Body of pancreas (tissue), 4 donors: ENCODE measurements around the gene LUC7L.

Experiments
- POLR2A ChIP-seq, 3 donors: fragments of 450-650 bp; IDR thresholded peaks; one replicate each; pipeline ENCODE4 v1.6.1; 2016; ENCODE audit warnings: antibody characterized with exemption in 3 of 3, mild to moderate bottlenecking in 2 of 3
- TF ChIP-seq, protein P1 (sequence below), 7 experiments: fragments of 450-650 bp in 4 of 7; fragments of 200-600 bp in 3 of 7; sonication (generic) in 3 of 7; IDR thresholded peaks; one replicate each; pipeline ENCODE4 v1.5.1; 2016 to 2019; ENCODE audit warnings: antibody characterized with exemption in 7 of 7

GRCh38 chr16:242281-242680 is 13.0 kb upstream of the LUC7L start:
- TF ChIP-seq, protein P1, sequence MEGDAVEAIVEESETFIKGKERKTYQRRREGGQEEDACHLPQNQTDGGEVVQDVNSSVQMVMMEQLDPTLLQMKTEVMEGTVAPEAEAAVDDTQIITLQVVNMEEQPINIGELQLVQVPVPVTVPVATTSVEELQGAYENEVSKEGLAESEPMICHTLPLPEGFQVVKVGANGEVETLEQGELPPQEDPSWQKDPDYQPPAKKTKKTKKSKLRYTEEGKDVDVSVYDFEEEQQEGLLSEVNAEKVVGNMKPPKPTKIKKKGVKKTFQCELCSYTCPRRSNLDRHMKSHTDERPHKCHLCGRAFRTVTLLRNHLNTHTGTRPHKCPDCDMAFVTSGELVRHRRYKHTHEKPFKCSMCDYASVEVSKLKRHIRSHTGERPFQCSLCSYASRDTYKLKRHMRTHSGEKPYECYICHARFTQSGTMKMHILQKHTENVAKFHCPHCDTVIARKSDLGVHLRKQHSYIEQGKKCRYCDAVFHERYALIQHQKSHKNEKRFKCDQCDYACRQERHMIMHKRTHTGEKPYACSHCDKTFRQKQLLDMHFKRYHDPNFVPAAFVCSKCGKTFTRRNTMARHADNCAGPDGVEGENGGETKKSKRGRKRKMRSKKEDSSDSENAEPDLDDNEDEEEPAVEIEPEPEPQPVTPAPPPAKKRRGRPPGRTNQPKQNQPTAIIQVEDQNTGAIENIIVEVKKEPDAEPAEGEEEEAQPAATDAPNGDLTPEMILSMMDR (IDR thresholded peaks at IDR 0.05): no peak
- TF ChIP-seq POLR2A (IDR thresholded peaks at IDR 0.05): no peak
